NCI-H510A (cell line): ENCODE measurements around the gene YKT6.

Experiments
- DNase-seq: peaks from one replicate; lab custom pipeline; 2025; lab: John Stamatoyannopoulos, UW

YKT6 gene

GRCh38 chr7:44218418-44219201, 17.8 kb downstream of the YKT6 start:
- DNase-seq: peak; percentile 46

DNA sequence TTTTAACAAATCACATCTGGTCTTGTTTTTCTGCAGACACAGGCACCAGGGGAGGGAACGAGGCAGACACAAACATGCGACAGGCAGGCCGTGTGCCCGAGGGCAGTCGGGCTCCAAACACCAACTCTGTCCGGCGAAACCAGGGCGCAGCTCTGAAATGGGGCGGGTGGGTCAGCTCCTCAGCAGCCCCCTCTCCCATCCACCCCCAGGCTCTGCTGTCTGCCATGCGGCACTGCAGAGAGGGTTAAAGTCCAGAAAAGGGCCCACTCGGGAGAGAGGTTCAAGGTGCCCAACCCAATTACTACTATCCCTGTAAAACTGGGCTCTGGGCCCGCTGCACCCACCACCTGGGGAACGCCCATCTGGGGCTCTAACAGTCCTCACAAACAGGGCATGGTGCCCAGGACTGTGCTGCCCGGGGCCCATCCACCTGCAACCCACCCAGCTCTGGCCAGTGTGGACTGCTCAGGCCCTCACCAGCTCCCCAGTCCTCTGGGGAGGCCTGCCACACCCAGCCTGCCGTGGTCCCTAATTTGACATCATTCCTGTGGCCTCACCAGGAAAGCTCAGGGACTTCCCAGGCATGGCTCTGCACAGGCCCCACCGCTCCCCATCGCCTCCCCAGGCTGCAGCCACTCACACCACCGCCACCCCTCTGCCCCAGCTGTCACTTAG, 18.7 kb downstream of the YKT6 start:
- no peak for DNase-seq

DNA sequence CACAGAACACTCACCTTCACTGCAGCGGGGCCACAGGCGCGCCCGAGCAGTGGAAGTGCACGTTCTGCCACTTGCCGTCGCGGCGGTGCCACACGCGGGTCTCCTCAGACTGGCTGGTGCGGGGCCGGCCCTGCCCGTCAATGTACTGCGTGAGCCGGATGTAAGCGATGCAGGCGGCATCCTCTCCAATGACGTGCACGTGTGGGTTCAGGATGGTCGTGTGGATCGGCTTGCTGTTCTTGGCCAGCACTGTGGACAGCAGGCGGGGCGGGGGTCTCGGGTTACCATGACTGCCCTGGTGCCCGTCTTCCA, 19.2 kb downstream of the YKT6 start:
- no peak for DNase-seq

GRCh38 chr7:44220358-44221112, 19.8 kb downstream of the YKT6 start:
- DNase-seq: no peak

DNA sequence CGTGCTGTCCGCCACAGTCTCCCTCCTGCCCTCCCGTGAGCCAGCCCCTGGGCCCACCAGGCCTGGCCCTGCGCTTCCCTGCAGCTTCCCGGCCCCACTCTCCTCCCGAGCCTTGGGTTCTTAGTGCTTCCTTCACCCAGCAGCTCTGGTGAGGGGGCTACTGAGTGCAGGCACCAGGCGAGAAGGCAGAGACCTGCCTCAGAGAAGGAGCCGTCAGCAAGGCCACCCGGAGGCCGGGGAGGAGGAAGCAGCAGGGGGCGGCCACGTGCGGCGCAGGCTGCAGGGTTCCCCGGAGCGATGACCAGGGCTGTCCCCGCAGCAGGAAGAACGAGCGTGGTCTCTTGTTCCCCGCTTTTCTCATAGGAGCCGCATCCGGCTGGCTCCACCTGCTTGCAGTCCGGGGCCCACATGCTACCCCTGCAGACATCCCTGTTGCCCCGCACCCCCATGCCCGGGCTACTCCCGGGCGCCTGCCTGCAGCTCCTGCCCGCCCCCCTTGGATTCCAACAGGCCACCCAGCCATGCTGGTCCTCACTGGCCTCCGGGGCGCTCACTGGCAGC, 20.5 kb downstream of the YKT6 start:
- no peak for DNase-seq

- DNase-seq: no peak
These were observed 21.3 kb downstream of the YKT6 start for GRCh38 chr7:44222074-44222473.

DNA sequence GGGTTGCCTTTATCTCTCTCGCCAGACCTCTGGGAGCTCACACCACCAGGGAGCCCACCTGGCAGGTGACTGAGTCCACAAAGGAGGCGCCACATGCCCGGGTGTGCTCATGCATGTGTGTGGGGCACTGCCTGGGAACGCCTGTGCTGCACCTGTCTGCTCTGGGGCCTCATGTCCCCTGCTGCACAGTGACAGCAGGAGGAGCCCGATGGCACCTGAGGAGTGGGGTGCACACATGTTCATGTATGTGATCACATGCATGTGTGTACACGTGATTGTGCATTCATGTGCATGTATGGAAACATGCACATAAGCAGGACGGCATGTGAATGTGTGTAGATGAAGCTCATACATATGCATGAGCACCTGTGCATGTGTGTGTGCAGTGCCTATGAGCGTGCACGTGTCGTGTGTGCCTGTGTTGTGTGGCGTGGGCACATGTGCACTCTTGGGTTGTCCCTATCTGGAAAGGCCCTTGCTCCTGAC, 22.0 kb downstream of the YKT6 start:
- no peak for DNase-seq

- DNase-seq: peak; percentile 86
These were observed 22.7 kb downstream of the YKT6 start for GRCh38 chr7:44223362-44224079.

- DNase-seq: peak; percentile 36
These were observed 23.5 kb downstream of the YKT6 start for GRCh38 chr7:44224080-44224973.

DNA sequence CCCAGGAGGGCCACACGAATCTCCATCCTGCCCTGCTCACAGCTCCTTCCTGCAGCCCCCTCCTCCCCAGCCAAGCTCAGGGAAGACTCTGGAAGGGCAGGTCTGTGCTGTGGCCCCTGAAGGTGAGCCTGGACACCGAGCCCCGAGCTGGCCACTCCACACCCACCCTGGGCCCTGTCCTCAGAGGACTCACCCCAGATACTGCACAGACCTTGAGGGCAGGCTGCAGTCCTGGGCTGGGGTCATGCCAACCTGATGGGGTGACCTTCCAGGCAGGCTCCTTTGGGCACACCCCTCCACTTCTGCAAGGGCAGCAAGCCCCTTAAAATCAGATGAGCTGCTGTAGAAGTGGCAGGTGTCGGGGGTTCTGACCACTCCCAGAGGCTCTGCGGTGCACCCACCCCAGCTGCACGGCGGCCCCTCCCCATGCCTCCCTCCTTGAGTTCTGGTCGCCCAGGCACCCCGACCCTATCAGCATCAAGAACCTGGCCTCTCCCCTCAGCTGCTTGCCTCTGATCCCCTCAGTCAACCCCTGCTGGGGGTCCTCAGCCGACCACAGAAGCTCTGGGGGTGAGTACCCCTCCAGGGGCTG, 24.3 kb downstream of the YKT6 start:
- no peak for DNase-seq

- peak; percentile 61 for DNase-seq
These were observed 25.0 kb downstream of the YKT6 start for GRCh38 chr7:44225566-44226395.

GRCh38 chr7:44226396-44226753, 25.6 kb downstream of the YKT6 start:
- DNase-seq: no peak

DNA sequence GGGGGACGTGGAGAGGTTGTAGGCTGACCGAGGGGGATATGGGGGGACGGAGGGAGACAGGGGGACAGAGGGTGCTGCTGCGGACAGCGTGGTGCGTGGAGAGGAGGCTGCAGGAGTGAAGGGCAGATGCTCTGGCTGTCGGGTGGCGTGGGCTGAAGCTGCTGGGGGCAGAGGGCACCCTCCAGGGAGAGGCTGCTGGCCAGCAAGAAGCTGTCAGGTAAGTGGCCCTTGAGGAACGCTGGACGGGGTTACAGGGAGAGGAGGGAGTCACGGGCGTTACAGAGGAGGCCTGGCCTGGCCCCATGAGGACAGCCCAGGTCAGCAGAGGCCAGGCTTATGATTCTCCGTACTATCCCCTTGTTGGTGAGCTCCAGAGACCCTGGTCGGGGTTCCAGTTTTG, 27.1 kb downstream of the YKT6 start:
- DNase-seq: no peak

- DNase-seq: no peak
These were observed 28.0 kb downstream of the YKT6 start for GRCh38 chr7:44228571-44229350.

- DNase-seq: no peak
These were observed 28.8 kb downstream of the YKT6 start for GRCh38 chr7:44229546-44230105.

GRCh38 chr7:44230286-44230685, 29.5 kb downstream of the YKT6 start:
- no peak for DNase-seq

DNA sequence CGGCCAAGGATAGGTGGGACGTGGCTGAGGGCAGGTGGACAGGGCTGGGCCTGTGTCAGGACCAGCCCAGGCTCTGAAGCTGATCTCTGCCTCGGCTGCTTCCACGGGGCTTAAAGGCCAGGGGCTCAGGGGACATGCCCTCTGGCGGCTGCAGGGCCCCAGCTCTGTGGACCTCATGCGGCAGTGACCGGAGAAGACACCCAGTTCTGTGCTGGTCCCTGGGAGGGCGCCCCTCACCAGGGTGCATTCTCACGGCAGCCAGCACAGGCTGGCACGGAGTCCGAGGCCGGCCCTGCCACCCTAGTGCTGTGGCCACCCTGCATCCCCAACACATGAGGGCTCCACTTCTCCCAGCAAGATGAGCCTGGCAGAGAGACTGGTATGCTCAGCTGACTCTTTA, 30.3 kb downstream of the YKT6 start:
- no peak for DNase-seq

GRCh38 chr7:44232396-44232795, 31.6 kb downstream of the YKT6 start:
- DNase-seq: no peak
